T-cell (primary cell): Measurements from ENCODE around the gene EIF5A. TPM values are rescaled to one million over a fixed set of nuclear protein-coding genes. Genes with fewer than 3 reads are reported as not detected.

Source experiments
- ATAC-seq, 4 experiments: fragments of 200-7000 bp in 3 of 4; fragments of 150-1000 bp in 1 of 4; cut with Tn5 transposase; replicated peaks in 1 of 4; 1 replicate in 3 of 4; 2 replicates in 1 of 4; pipeline ENCODE4 v1.10.0; 2021; ENCODE audit warnings: moderate library complexity in 3 of 4, mild to moderate bottlenecking in 2 of 4, moderate number of reproducible peaks in 1 of 4
- CTCF ChIA-PET, 2 donors: fragments of 300-600 bp; sonication (Branson Sonifier 250); formaldehyde crosslinking; loops; one replicate each; lab custom pipeline; 2022; ENCODE audit warnings: antibody characterized with exemption in 2 of 2; lab: Charles Lee
- POLR2A ChIA-PET, 2 donors: fragments of 300-600 bp; sonication (Branson Sonifier 250); formaldehyde crosslinking; loops; one replicate each; lab custom pipeline; 2022; ENCODE audit warnings: antibody characterized with exemption in 2 of 2; lab: Charles Lee
- DNase-seq, 35 experiments: peaks; one replicate each; pipeline versions ENCODE4 v3.0.0 to v3.0.0-alpha.2; 2013 to 2023
- H3K27ac ChIP-seq: one replicate; pipeline ENCODE4 v1.5.1; 2013; ENCODE audit warnings: low read length
- H3K27me3 ChIP-seq, 2 experiments: replicated peaks in 1 of 2; 1 replicate in 1 of 2; 2 replicates in 1 of 2; pipeline versions ENCODE4 v1.6.1 to v1.7.0; 2013; ENCODE audit warnings: low read length in 1 of 2, mixed read lengths in 1 of 2; ENCODE audit not compliant: control insufficient read depth in 2 of 2, insufficient read depth in 2 of 2; ENCODE audit errors: extremely low read depth in 1 of 2
- H3K36me3 ChIP-seq, 2 donors: 1 replicate in 1 of 2; 2 replicates in 1 of 2; pipeline versions ENCODE4 v1.6.1 to v1.7.0; 2013; ENCODE audit warnings: low read length in 1 of 2; ENCODE audit not compliant: control insufficient read depth in 2 of 2, insufficient read depth in 1 of 2; ENCODE audit errors: extremely low read depth in 1 of 2
- H3K4me1 ChIP-seq, 2 experiments: 1 replicate in 1 of 2; 2 replicates in 1 of 2; pipeline versions ENCODE4 v1.6.1 to v1.7.0; 2013; ENCODE audit warnings: low read length in 2 of 2, mixed read lengths in 1 of 2; ENCODE audit not compliant: insufficient read depth in 2 of 2, control insufficient read depth in 1 of 2; ENCODE audit errors: extremely low read depth in 1 of 2
- H3K4me3 ChIP-seq, 2 donors: 1 replicate in 1 of 2; 2 replicates in 1 of 2; pipeline versions ENCODE4 v1.5.1 to v1.7.0; 2013; ENCODE audit warnings: mild to moderate bottlenecking in 2 of 2, low read length in 1 of 2, moderate library complexity in 1 of 2; ENCODE audit not compliant: control insufficient read depth in 1 of 2; ENCODE audit errors: extremely low read depth in 1 of 2
- H3K9me3 ChIP-seq: 2 replicates; pipeline ENCODE4 v1.7.0; 2013
- H3K27ac Mint-ChIP-seq, 2 donors: one replicate each; pipeline ENCODE4 v1.8.0; 2020 to 2021; ENCODE audit warnings: mild to moderate bottlenecking in 2 of 2, mixed read lengths in 2 of 2
- H3K27me3 Mint-ChIP-seq, 2 donors: one replicate each; pipeline ENCODE4 v1.8.0; 2021 to 2022; ENCODE audit warnings: mixed read lengths in 2 of 2
- H3K36me3 Mint-ChIP-seq: one replicate; pipeline ENCODE4 v1.8.0; 2021; ENCODE audit warnings: mixed read lengths
- H3K4me1 Mint-ChIP-seq, 3 donors: one replicate each; pipeline ENCODE4 v1.8.0; 2020 to 2022; ENCODE audit warnings: mixed read lengths in 3 of 3, mild to moderate bottlenecking in 1 of 3
- H3K4me3 Mint-ChIP-seq, 3 donors: one replicate each; pipeline ENCODE4 v1.8.0; 2020 to 2022; ENCODE audit warnings: mild to moderate bottlenecking in 3 of 3, mixed read lengths in 3 of 3, moderate library complexity in 3 of 3
- H3K9me3 Mint-ChIP-seq, 3 donors: one replicate each; pipeline ENCODE4 v1.8.0; 2020 to 2022; ENCODE audit warnings: mixed read lengths in 3 of 3
- WGBS: methylation state at CpG from one replicate; pipeline ENCODE4 v1.1.5; 2013; ENCODE audit warnings: missing lambda C conversion rate; ENCODE audit not compliant: insufficient coverage; 5-methylcytosine and 5-hydroxymethylcytosine counted together
- total RNA-seq, 35 experiments: library from RNA in 6 of 35; stranded (reverse) in 6 of 35; fragments of 120-200 nt in 1 of 35; gene quantifications; one replicate each; pipeline versions ENCODE4 v1.2.1 to v1.2.4 and lab custom pipeline; 2013 to 2026

Gene EIF5A
- total RNA-seq, 5 donors from 2014 or later (not counting 1 experiment from before 2014, with no cell fraction given), result 286 to 481 (median 306) TPM

DNA sequence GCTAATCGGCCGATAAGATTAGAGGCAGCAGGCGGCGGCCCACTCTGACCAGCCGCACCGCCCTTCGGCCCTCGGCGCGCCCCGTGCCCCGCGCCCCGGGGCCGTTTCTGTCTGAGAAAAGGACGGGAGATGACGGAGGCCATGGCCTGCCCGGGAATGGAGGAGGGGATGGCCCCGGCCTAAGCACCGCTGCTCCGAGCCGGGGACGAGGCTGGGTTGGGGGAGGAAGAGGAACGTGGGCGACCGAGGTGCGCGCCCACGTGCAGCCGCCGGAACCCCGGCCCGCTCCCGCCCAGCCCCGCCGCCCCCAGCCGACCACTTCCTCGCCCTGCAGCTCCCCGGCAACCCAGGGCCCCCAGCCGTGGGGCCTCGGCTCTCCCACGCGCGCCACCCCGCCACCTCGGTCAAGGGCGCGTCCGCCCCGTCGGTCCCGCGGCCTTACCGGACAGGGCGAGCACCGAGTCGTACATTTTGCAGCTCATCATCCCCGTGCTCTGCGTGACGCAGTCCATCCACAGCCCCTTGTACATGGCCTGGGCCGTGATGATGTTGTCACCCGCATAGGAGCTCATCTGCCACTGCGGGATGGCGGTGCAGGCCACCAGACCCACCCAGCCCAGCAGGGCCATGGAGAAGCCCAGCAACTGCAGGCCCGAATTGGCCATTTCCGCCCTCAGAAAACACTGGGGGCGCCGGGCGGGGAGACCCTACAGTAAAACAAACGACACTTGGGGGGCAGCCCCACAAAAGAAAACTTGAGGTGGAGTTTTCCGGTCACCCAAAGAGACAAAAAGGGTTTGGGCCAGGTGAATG lies 45.8 kb upstream of the EIF5A start:
- ATAC-seq (peak; percentile 53 to 75 (median 67)), DNase-seq (peak in 5 of 35 experiments; percentile 20 to 48 (median 32))
- POLR2A ChIA-PET, result no interaction called here
- Mint-ChIP-seq H3K9me3 (no peaks in the 10 kb centered on the region), H3K4me3 (peak overlapping the region; percentile 70 to 76 (median 73)), H3K27me3 (peaks cover 3 to 27% of the 10 kb centered on the region in 2 donors), H3K4me1 (peaks cover 22 to 23% (median 22%) of the 10 kb centered on the region in 3 donors), H3K27ac (peak overlapping the region; percentile 36 to 66), H3K36me3 (peaks cover 3% of the 10 kb centered on the region)
- peaks cover 6 to 35% of the 10 kb centered on the region in 2 experiments for H3K4me1 ChIP-seq
- no peak overlapping the region for H3K27ac ChIP-seq
- peaks cover 0 to 26% of the 10 kb centered on the region in 2 donors for H3K36me3 ChIP-seq
- H3K9me3 ChIP-seq, result no peaks in the 10 kb centered on the region
- H3K27me3 ChIP-seq, result peaks cover 0 to 42% of the 10 kb centered on the region in 2 experiments
- CTCF ChIA-PET, result no interaction called here
- H3K4me3 ChIP-seq, result peak overlapping the region; percentile 48 to 49
- WGBS, result 7% methylated on average over 58 of the region's 71 CpGs

DNA sequence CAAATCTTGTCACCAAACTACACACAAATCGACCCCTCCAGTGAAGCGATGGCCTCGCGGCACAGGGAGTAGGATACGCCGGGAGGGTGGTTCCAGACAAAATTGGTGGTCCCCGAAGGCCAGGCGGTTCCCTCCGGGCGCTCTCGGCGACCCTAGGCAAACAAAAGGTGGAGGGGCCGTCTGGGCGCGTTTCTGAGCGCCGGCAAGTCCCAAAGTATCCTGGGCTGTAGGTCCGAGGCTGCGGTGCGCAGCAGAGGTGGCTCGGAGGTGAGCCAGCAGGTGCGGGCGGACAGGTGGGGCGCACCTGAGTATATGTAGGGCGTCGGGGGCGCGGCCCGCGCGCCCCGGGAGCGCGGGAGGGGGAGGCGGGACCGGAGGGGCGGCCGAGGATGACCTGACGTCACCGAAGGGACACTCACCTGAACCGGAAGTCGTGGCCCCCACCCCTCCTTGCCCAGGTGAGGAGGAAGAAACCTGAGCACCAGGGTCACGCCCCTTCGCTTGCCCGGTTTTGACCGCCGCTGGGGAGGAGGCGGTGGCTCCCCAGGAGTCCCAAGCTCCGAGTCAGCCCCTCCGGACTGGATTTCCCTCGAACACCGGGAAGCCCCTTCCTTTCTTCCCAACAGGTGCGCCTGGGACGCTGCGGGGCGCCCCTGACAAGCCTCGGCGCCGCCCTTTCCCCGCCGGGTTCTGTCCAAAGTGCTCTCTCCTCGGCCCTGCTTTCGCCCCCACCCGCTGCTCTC lies 45.1 kb upstream of the EIF5A start, which contains the start of gene CLDN7:
TSS of gene CLDN7 (minus strand) at position 287 of the 743 bp plus-strand sequence. CDS start 435 bp downstream, outside the sequence.
- peaks cover 3 to 30% of the 10 kb centered on the region in 2 donors for H3K27me3 Mint-ChIP-seq
- DNase-seq (no peak), ATAC-seq (peak in 1 of 4 experiments; percentile 23)
- peaks cover 6 to 35% of the 10 kb centered on the region in 2 experiments for H3K4me1 ChIP-seq
- H3K9me3 Mint-ChIP-seq, result no peaks in the 10 kb centered on the region
- no peaks in the 10 kb centered on the region for H3K36me3 Mint-ChIP-seq
- ChIA-PET POLR2A (no interaction called here), CTCF (no interaction called here)
- H3K4me3 ChIP-seq, result peak within 1 kb of the TSS; percentile 49
- peak within 1 kb of the TSS; percentile 60 to 79 for H3K27ac Mint-ChIP-seq
- H3K36me3 ChIP-seq, result peaks cover 0 to 19% of the 10 kb centered on the region in 2 donors
- WGBS, result 15% methylated on average over 57 of the region's 64 CpGs
- no peaks in the 10 kb centered on the region for H3K9me3 ChIP-seq
- H3K4me3 Mint-ChIP-seq, result peak within 1 kb of the TSS; percentile 71 to 76 (median 76)
- no peak within 1 kb of the TSS for H3K27ac ChIP-seq
- H3K27me3 ChIP-seq, result peaks cover 0 to 47% of the 10 kb centered on the region in 2 experiments
- H3K4me1 Mint-ChIP-seq, result peaks cover 22 to 23% (median 22%) of the 10 kb centered on the region in 3 donors

DNA sequence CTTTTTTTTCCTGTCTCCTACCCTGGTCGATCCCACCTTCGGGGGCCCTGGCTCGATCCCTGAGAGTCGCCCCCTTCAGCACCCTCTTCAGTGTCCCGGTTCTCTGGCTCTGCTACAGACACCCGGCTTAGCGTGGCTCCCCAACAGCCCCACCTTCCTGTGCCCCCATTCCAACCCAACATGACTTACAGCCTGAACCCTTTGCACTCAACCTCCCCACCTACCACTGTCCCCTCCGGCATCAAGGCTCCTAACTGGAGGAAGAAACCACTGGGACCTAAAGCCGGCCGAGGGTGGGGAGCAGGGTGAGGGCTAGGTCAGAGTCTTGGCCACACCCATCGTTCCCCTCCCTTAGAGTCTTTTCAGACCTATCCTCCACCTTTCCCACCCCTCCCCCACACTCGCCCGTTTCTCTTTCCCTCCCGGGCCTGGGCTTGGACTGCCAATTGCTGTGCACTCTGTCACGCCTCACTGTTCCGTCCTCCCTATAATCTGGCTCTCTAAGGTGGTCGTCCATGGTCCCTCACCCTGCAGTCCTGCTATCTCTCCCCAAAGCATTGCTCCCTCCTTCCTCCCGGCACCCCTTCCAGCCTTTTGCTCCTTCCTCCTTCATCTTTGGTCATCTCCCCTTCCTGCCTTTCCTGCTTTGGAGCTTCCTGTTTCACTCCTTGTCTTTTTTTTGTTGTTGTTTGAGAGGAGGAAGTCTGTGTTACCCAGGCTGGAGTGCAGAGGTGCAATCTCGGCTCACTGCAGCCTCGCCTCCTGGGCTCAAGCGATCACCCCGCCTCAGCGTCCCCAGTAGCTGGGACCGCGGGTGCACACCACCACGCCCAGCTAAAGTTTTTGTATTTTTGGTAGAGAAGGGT lies 44.3 kb upstream of the EIF5A start:
- Histone ChIP-seq H3K9me3 (no peaks in the 10 kb centered on the region), H3K4me3 (peak overlapping the region; percentile 31 to 49), H3K27me3 (peaks cover 0 to 51% of the 10 kb centered on the region in 2 experiments), H3K4me1 (peaks cover 6 to 35% of the 10 kb centered on the region in 2 experiments), H3K36me3 (peaks cover 0 to 15% of the 10 kb centered on the region in 2 donors), H3K27ac (no peak overlapping the region)
- 8% methylated on average over 10 of the region's 26 CpGs for WGBS
- POLR2A ChIA-PET, result interaction anchor here in 1 of 2 donors (0.6 kb wide), 1 partner anchor 73 kb away, joined by 3 read pairs; no protein-coding TSS in a partner anchor
- peak overlapping the region; percentile 60 to 79 for H3K27ac Mint-ChIP-seq
- peak overlapping the region; percentile 71 to 76 (median 76) for H3K4me3 Mint-ChIP-seq
- H3K4me1 Mint-ChIP-seq, result peaks cover 22 to 23% (median 22%) of the 10 kb centered on the region in 3 donors
- H3K9me3 Mint-ChIP-seq, result no peaks in the 10 kb centered on the region
- DNase-seq (peak in 1 of 35 experiments; percentile 30), ATAC-seq (peak; percentile 7 to 44 (median 16))
- H3K36me3 Mint-ChIP-seq, result no peaks in the 10 kb centered on the region
- CTCF ChIA-PET, result no interaction called here
- peaks cover 3 to 30% of the 10 kb centered on the region in 2 donors for H3K27me3 Mint-ChIP-seq

DNA sequence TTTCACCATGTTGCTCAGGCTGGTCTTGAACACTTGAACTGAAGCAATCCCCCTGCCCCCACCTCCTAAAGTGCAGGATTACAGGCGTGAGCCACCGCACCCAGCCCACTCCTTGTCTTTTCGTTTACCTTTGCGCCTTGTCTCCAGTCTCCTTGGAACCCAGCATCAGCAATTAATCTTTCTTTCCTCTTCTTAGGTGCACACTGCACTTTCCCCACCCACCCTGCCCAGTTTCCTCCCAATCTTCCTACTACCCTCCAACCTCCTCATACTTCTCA lies 43.7 kb upstream of the EIF5A start:
- peak overlapping the region; percentile 25 to 76 (median 71) for H3K4me3 Mint-ChIP-seq
- Histone ChIP-seq H3K27ac (no peak overlapping the region), H3K4me3 (no peak overlapping the region), H3K4me1 (peaks cover 6 to 35% of the 10 kb centered on the region in 2 experiments), H3K9me3 (no peaks in the 10 kb centered on the region), H3K36me3 (peaks cover 0 to 10% of the 10 kb centered on the region in 2 donors), H3K27me3 (peaks cover 0 to 51% of the 10 kb centered on the region in 2 experiments)
- no peaks in the 10 kb centered on the region for H3K9me3 Mint-ChIP-seq
- no peak for DNase-seq
- H3K36me3 Mint-ChIP-seq, result no peaks in the 10 kb centered on the region
- 32% methylated on average over 4 of the region's 4 CpGs for WGBS
- peaks cover 22 to 23% (median 22%) of the 10 kb centered on the region in 3 donors for H3K4me1 Mint-ChIP-seq
- H3K27me3 Mint-ChIP-seq, result peaks cover 3 to 30% of the 10 kb centered on the region in 2 donors
- POLR2A ChIA-PET, result interaction anchor here in 1 of 2 donors (0.6 kb wide), 1 partner anchor 73 kb away, joined by 3 read pairs; no protein-coding TSS in a partner anchor
- peak in 1 of 4 experiments; percentile 2 for ATAC-seq
- CTCF ChIA-PET, result no interaction called here
- H3K27ac Mint-ChIP-seq, result peak overlapping the region; percentile 64 to 67

DNA sequence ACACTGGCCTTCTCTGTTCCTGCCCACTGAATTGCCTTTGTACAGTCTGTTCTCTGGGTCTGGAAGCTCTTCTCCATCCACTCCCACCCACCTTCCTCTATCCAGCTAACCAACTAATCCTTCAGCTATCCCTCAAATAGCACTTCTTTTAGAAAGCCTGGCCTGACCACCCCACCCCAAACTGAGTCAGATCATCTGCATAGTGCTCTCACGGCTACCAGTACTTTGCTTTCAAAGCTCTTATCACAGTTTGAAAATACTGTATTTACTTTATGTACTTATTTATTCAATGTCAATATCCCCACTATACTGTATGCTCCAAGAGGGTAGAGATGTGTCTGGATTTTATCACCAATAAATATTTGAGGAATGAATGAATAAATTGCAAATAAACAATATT lies 40.6 kb upstream of the EIF5A start:
- no peak for DNase-seq
- ATAC-seq, result no peak
- H3K4me3 Mint-ChIP-seq, result no peak overlapping the region
- ChIA-PET POLR2A (interaction anchor here in 1 of 2 donors (0.7 kb wide), 1 partner anchor 65 kb away, joined by 3 read pairs; no protein-coding TSS in a partner anchor), CTCF (no interaction called here)
- no peaks in the 10 kb centered on the region for H3K9me3 ChIP-seq
- no peak overlapping the region for H3K4me3 ChIP-seq
- peaks cover 3 to 20% of the 10 kb centered on the region in 2 experiments for H3K4me1 ChIP-seq
- no peaks in the 10 kb centered on the region for H3K36me3 Mint-ChIP-seq
- no peaks in the 10 kb centered on the region for H3K36me3 ChIP-seq
- WGBS, result no CpG with 5 or more reads among the region's 1 CpG
- H3K27ac ChIP-seq, result no peak overlapping the region
- peaks cover 0 to 55% of the 10 kb centered on the region in 2 experiments for H3K27me3 ChIP-seq
- peaks cover 3 to 30% of the 10 kb centered on the region in 2 donors for H3K27me3 Mint-ChIP-seq
- H3K27ac Mint-ChIP-seq, result no peak overlapping the region
- H3K4me1 Mint-ChIP-seq, result peaks cover 19 to 21% (median 20%) of the 10 kb centered on the region in 3 donors
- H3K9me3 Mint-ChIP-seq, result no peaks in the 10 kb centered on the region
